Measurements from ENCODE around the gene CHPT1. TPM values are rescaled to one million over a fixed set of nuclear protein-coding genes. Genes with fewer than 3 reads are reported as not detected.
A peak's percentile ranks its signal among the peaks of the same experiment; 100 is the strongest.

The CHPT1 gene
- total RNA-seq, 4 donors from 2014 or later = 94.5 to 177 (median 150) TPM

DNA sequence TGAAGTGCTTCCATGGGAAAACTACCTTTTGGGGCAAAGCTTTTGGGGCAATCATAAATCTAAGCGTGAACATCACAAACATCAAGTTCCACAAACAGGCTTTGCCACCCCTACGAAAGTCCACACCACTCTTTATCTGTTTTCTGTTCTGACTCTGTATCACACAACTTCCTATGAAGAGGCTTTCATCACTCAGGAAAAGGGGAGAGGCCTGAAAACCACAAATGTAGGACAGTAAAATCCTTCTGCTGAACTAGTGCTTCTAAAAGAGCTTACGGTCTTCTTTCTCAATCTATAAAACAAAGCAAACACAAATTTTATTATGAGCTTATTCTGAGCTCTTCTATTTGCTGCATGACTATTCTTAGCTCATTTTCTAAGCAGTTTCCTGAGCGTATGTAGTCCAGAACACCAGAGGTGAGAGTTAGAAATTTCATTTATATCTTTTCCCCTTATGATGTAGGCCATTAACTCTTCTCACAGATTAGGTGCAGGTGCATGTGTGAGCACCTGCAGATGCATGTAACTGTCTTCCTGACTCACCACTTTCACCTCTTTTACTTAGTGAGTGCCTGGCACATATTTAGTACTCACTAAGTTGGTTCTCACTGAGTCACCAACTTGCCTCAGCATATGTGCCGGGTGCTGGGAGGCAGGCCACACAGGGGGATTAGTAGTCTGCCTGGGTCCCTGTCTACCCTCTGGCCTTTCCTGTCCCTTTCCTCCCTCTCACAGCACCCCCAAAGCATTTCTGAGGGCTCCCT, 74.8 kb downstream of the CHPT1 start:
- intact Hi-C loops (cut with DNase I) = loop anchor here (5.0 to 10.0 kb wide), 2 partner anchors 70 to 357 kb away; no protein-coding TSS in a partner anchor
- Histone ChIP-seq H3K4me3 (replicated peaks in 1 of 3) (no peak overlapping the region), H3K36me3 (no peaks in the 10 kb centered on the region), H3K9me3 (no peaks in the 10 kb centered on the region), H3K4me1 (no peaks in the 10 kb centered on the region), H3K27me3 (no peaks in the 10 kb centered on the region), H3K27ac (no peak overlapping the region)
- no peak for DNase-seq
- WGBS, 2 donors = 91 to 92% methylated on average over 5 of the region's 5 CpGs
- no peak for TF ChIP-seq POLR2A (IDR thresholded peaks at IDR 0.05)
- TF ChIP-seq, protein P1, sequence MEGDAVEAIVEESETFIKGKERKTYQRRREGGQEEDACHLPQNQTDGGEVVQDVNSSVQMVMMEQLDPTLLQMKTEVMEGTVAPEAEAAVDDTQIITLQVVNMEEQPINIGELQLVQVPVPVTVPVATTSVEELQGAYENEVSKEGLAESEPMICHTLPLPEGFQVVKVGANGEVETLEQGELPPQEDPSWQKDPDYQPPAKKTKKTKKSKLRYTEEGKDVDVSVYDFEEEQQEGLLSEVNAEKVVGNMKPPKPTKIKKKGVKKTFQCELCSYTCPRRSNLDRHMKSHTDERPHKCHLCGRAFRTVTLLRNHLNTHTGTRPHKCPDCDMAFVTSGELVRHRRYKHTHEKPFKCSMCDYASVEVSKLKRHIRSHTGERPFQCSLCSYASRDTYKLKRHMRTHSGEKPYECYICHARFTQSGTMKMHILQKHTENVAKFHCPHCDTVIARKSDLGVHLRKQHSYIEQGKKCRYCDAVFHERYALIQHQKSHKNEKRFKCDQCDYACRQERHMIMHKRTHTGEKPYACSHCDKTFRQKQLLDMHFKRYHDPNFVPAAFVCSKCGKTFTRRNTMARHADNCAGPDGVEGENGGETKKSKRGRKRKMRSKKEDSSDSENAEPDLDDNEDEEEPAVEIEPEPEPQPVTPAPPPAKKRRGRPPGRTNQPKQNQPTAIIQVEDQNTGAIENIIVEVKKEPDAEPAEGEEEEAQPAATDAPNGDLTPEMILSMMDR (IDR thresholded peaks at IDR 0.05) = no peak

DNA sequence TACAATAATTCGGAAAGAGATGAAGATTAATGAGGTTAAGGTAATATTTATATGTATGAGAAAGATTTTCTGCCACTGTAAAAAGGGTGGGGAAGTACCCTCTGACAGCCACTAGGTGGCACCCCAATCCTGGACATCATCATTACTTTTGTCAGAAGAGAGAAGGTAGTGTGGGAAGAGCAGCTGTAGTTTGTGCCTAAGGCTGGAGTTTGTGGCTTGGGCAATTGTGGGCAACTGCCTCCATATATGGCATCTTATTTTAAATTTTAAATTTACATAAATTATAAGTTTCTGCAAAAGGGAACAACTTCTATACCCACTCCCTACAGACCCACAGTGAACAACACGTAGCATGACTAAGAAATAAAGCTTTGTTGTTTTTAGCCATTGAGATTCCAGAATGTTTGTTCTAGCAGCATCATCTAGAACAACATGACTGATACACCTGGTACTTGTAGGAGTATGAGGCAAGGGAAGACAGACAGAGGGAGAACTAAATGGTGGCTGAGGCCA, 76.3 kb downstream of the CHPT1 start:
- TF ChIP-seq POLR2A (IDR thresholded peaks at IDR 0.05) = no peak
- TF ChIP-seq, protein P1 (IDR thresholded peaks at IDR 0.05) = peak; percentile 82 to 97 (median 86)
- no peaks in the 10 kb centered on the region for H3K9me3 ChIP-seq
- H3K36me3 ChIP-seq = no peaks in the 10 kb centered on the region
- no peak overlapping the region for H3K27ac ChIP-seq
- no peak overlapping the region for H3K4me3 ChIP-seq (replicated peaks in 1 of 3)
- intact Hi-C loops (cut with DNase I) = loop anchor here (5.0 to 10.0 kb wide), 2 partner anchors 69 to 359 kb away; no protein-coding TSS in a partner anchor
- H3K4me1 ChIP-seq = no peaks in the 10 kb centered on the region
- DNase-seq = peak; percentile 50 to 62
- WGBS, 2 donors = 48 to 57% methylated on average over 2 of the region's 2 CpGs
- no peaks in the 10 kb centered on the region for H3K27me3 ChIP-seq

DNA sequence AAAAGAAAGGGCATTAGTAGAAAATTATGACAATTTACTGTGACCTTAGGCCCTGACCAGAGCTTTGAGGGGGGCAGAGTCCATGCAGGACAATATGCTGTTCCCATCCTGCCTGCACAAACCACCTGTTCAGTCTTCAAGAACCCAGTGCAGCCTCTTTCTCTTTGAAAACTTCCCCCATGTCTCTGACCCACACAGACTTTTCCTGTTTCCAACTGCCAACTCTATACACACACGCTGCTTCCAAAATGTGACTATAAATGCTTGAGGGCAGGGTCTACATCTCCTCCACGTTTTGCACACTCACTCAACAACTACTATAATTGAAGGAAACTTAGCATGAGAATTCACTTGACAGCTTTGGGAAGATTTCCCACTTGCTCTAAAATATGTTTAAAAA, 78.4 kb downstream of the CHPT1 start:
- H3K27me3 ChIP-seq = no peaks in the 10 kb centered on the region
- 71 to 78% methylated on average over 2 of the region's 2 CpGs for WGBS, 2 donors
- H3K9me3 ChIP-seq = no peaks in the 10 kb centered on the region
- DNase-seq = no peak
- intact Hi-C loops (cut with DNase I) = loop anchor here (5.0 to 10.0 kb wide), 2 partner anchors 56 to 361 kb away; partner anchors contain the start of gene GNPTAB
- no peaks in the 10 kb centered on the region for H3K36me3 ChIP-seq
- no peak overlapping the region for H3K27ac ChIP-seq
- H3K4me1 ChIP-seq = no peaks in the 10 kb centered on the region
- H3K4me3 ChIP-seq (replicated peaks in 1 of 3) = no peak overlapping the region
- TF ChIP-seq, protein P1 (IDR thresholded peaks at IDR 0.05) = no peak
- no peak for TF ChIP-seq POLR2A (IDR thresholded peaks at IDR 0.05)

DNA sequence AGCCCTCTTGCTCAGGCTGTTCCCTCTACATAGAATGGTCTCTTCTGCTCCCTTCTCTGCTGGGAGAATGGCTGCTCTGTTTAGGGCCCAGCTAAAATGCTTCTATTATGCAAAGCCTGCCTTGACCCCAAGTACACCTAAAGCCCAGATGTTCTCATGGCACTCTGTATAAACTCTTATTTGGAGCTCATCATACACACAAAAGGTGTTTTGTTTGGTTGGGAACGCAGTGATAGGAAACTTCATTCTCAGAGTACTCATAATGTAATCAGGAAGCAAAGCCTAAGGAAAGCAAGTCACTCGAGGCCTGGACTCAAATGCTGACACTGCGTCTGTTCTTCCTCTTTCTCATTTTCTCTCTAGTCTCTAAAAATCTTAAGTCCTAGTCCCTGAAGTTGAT, 80.0 kb downstream of the CHPT1 start:
- WGBS, 2 donors = 69 to 86% methylated on average over 3 of the region's 3 CpGs
- intact Hi-C loops (cut with DNase I) = loop anchor here (5.0 to 10.0 kb wide), 2 partner anchors 55 to 363 kb away; partner anchors contain the start of gene GNPTAB
- Histone ChIP-seq H3K36me3 (no peaks in the 10 kb centered on the region), H3K4me1 (no peaks in the 10 kb centered on the region), H3K4me3 (replicated peaks in 1 of 3) (no peak overlapping the region), H3K27ac (no peak overlapping the region), H3K27me3 (no peaks in the 10 kb centered on the region), H3K9me3 (no peaks in the 10 kb centered on the region)
- TF ChIP-seq, protein P1 (IDR thresholded peaks at IDR 0.05) = no peak
- TF ChIP-seq POLR2A (IDR thresholded peaks at IDR 0.05) = no peak
- no peak for DNase-seq

DNA sequence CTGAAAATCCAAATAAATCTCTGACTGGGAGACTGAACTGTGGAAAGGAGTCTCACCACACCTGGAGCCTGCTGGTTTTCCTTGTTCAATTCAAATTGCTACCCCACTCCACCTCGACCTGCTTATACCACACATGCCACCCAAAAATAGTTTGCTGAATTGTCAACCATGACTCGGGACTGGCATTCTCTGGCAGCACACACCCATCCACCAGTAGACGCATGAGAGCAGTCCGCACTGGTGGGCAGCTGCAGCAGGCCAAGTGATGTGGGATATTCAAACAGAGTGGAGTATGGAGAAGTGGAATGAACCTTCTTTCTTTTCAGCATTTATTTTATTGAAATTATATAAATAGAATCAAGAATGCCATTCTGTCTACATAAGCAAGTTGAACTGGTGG, 80.5 kb downstream of the CHPT1 start:
- intact Hi-C loops (cut with DNase I) = loop anchor here (5.0 to 10.0 kb wide), 2 partner anchors 54 to 363 kb away; partner anchors contain the start of gene GNPTAB

More for the DNA sequence above, 80.5 kb downstream of the CHPT1 start:
- Histone ChIP-seq H3K4me3 (replicated peaks in 1 of 3) (no peak overlapping the region), H3K27me3 (no peaks in the 10 kb centered on the region), H3K4me1 (no peaks in the 10 kb centered on the region), H3K27ac (no peak overlapping the region), H3K9me3 (no peaks in the 10 kb centered on the region), H3K36me3 (no peaks in the 10 kb centered on the region)
- 74 to 89% methylated on average over 4 of the region's 4 CpGs for WGBS, 2 donors
- no peak for DNase-seq
- TF ChIP-seq, protein P1 (IDR thresholded peaks at IDR 0.05) = no peak
- no peak for TF ChIP-seq POLR2A (IDR thresholded peaks at IDR 0.05)
